OCI-LY1 (cell line): Measurements from ENCODE around the gene PTPRN2.

Experiments
- CTCF ChIP-seq: fragments of 200-600 bp; sonication (generic), shearing (Covaris generic); IDR thresholded peaks from 2 replicates; pipeline ENCODE4 v1.5.1; 2017; ENCODE audit warnings: mild to moderate bottlenecking, antibody characterized with exemption, low read length, moderate library complexity, mixed read lengths
- EZH2 ChIP-seq: fragments of 200-600 bp; sonication (generic), shearing (Covaris generic); IDR thresholded peaks from 2 replicates; pipeline ENCODE4 v1.8.0; 2017; ENCODE audit warnings: borderline replicate concordance, mixed run types, mild to moderate bottlenecking, antibody characterized with exemption, low read length, moderate library complexity, mixed read lengths

DNA sequence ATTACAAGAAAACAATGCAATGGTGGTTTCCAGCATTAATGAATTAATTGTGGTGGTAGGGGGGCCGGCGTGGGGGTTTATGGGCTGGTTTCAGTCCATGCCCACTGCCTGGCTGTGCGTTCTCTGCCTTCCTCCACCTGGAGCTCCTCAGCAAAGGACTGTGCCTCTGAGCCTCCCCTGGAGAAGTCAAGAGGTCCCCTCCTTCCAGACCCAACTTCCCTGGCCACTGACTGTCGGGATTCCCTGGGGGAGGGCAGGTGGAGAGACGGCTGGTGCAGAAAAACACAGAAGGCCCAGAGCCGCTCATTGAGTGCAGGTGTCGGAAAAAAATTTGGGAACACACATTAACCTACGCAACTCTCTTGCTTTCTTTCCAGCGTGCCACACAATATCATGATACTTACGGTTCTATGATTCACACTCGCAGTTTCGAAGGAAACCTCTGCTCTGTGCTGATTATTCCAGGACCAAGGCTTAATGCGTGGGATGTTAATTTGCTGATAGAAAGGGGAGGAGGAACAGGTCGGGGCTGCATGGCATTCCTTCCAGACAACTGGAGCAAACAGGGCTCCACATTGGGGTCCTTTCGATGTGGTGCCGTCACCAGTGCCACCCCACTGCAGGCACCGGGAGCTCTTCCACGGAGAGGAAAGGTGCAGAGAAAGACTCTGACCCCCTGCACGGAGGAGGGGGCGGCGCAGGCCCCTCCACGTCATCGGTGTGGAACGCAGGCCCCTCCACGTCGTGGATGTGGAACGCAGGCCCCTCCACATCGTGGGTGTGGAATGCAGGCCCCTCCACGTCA is 744.1 kb downstream of the PTPRN2 start:
- TF ChIP-seq CTCF: no peak
- TF ChIP-seq EZH2: no peak
